GM23338 (cell line): ENCODE results near the gene FHL1. TPM values are rescaled to one million over a fixed set of nuclear protein-coding genes. Genes with fewer than 3 reads are reported as not detected.

Experiments used
- ATAC-seq: fragments of 200-7000 bp; cut with Tn5 transposase; 3 replicates; pipeline ENCODE4 v1.9.1; 2020
- DNase-seq: peaks from one replicate; pipeline ENCODE4 v3.0.0-alpha.2; 2015; ENCODE audit warnings: low spot score
- H2AFZ ChIP-seq: fragments of 200-600 bp; sonication (generic); 2 replicates; pipeline ENCODE4 v1.8.0; 2016; ENCODE audit warnings: antibody characterized with exemption, mild to moderate bottlenecking, moderate library complexity
- H3F3A ChIP-seq: fragments of 200-600 bp; sonication (generic); replicated peaks from 2 replicates; pipeline ENCODE4 v1.8.0; 2017; ENCODE audit warnings: antibody characterized with exemption, mixed run types, low read depth
- H3K27ac ChIP-seq: fragments of 200-600 bp; sonication (generic); 2 replicates; pipeline ENCODE4 v1.6.1; 2016; ENCODE audit warnings: low read depth
- H3K27me3 ChIP-seq: fragments of 200-600 bp; sonication (generic); 2 replicates; pipeline ENCODE4 v1.8.0; 2016; ENCODE audit warnings: mild to moderate bottlenecking, mixed run types, moderate library complexity; ENCODE audit not compliant: insufficient read depth
- H3K36me3 ChIP-seq: fragments of 200-600 bp; sonication (generic); 2 replicates; pipeline ENCODE4 v1.8.0; 2016; ENCODE audit warnings: mild to moderate bottlenecking; ENCODE audit not compliant: insufficient read depth
- H3K4me1 ChIP-seq: fragments of 200-600 bp; sonication (generic); 2 replicates; pipeline ENCODE4 v1.8.0; 2016; ENCODE audit warnings: mild to moderate bottlenecking, moderate library complexity; ENCODE audit not compliant: insufficient read depth
- H3K4me2 ChIP-seq: fragments of 200-600 bp; sonication (generic); 2 replicates; pipeline ENCODE4 v1.7.1; 2017; ENCODE audit warnings: mixed run types
- H3K4me3 ChIP-seq: fragments of 200-600 bp; sonication (generic); 2 replicates; pipeline ENCODE4 v1.6.1; 2016; ENCODE audit warnings: mixed run types
- H3K79me2 ChIP-seq: fragments of 200-600 bp; sonication (generic); replicated peaks from 2 replicates; pipeline ENCODE4 v1.8.0; 2017; ENCODE audit warnings: mild to moderate bottlenecking; ENCODE audit not compliant: insufficient read depth
- H3K9me2 ChIP-seq: fragments of 200-600 bp; sonication (generic); 2 replicates; pipeline ENCODE4 v1.8.0; 2017; ENCODE audit not compliant: insufficient read depth
- H4K20me1 ChIP-seq: fragments of 200-600 bp; sonication (generic); replicated peaks from 2 replicates; pipeline ENCODE4 v1.8.0; 2017; ENCODE audit warnings: mild to moderate bottlenecking; ENCODE audit not compliant: insufficient read depth
- H3K27ac Mint-ChIP-seq: 2 replicates; pipeline ENCODE4 v1.8.0; 2020; ENCODE audit warnings: inconsistent platforms, mild to moderate bottlenecking, moderate library complexity, mixed read lengths
- H3K27me3 Mint-ChIP-seq: 3 replicates; pipeline ENCODE4 v1.8.0; 2022; ENCODE audit warnings: low read depth, mild to moderate bottlenecking, moderate library complexity, mixed read lengths, inconsistent platforms; ENCODE audit not compliant: insufficient read depth, poor library complexity
- H3K36me3 Mint-ChIP-seq: 3 replicates; pipeline ENCODE4 v1.8.0; 2021; ENCODE audit warnings: low read depth, mild to moderate bottlenecking, inconsistent platforms, moderate library complexity, mixed read lengths
- H3K4me1 Mint-ChIP-seq: 3 replicates; pipeline ENCODE4 v1.8.0; 2020; ENCODE audit warnings: mild to moderate bottlenecking, inconsistent platforms, mixed read lengths
- H3K4me3 Mint-ChIP-seq: 3 replicates; pipeline ENCODE4 v1.8.0; 2021; ENCODE audit warnings: moderate library complexity, mild to moderate bottlenecking, inconsistent platforms, mixed read lengths
- H3K9me3 Mint-ChIP-seq: 3 replicates; pipeline ENCODE4 v1.8.0; 2020; ENCODE audit warnings: moderate library complexity, mild to moderate bottlenecking, inconsistent platforms, mixed read lengths
- CTCF ChIP-seq, 2 experiments: fragments of 200-600 bp in 1 of 2; sonication (generic) in 1 of 2; conservative IDR thresholded peaks; 2 replicates each; pipeline versions ENCODE4 v1.5.1 to v1.6.1; 2016 to 2017; ENCODE audit warnings: antibody characterized with exemption in 2 of 2, low read depth in 2 of 2, mild to moderate bottlenecking in 2 of 2, moderate library complexity in 1 of 2
- POLR2AphosphoS5 ChIP-seq: IDR thresholded peaks from 2 replicates; pipeline ENCODE4 v1.6.1; 2016; ENCODE audit warnings: antibody characterized with exemption, low read depth
- REST ChIP-seq: IDR thresholded peaks from one replicate; pipeline ENCODE4 v1.6.1; 2018; ENCODE audit warnings: antibody characterized with exemption; ENCODE audit not compliant: unreplicated experiment
- ZNF462 ChIP-seq: fragments of 250-450 bp; sonication (Bioruptor Pico); IDR thresholded peaks from 2 replicates; pipeline ENCODE4 v1.5.0; 2020; ENCODE audit warnings: mild to moderate bottlenecking, moderate library complexity
- polyA plus RNA-seq: library from polyadenylated mRNA; unstranded; fragments of >200 nt; fragmentation: Nextera tagmentation; extraction: Ambion mirVana; gene quantifications from 2 replicates; pipeline ENCODE4 v1.2.1, GENCODE V29; 2016
- total RNA-seq: library from RNA; depleted of rRNA; stranded (reverse); fragments of >200 nt; shearing (Covaris generic); gene quantifications from 2 replicates; pipeline ENCODE4 v1.2.3, GENCODE V29; 2014

Gene FHL1
- total and polyA plus RNA-seq, 2 experiments from 2014 or later = 47.9 to 60.4 TPM

GRCh38 chrX:136112286-136112685 lies 35.0 kb upstream of the FHL1 start (continued):
- no peak for TF ChIP-seq ZNF462

- Histone ChIP-seq H3K36me3 (no peaks in the 10 kb centered on the region), H3K27ac (no peak overlapping the region), H3K9me2 (no peaks in the 10 kb centered on the region), H2AFZ (no peak overlapping the region), H3K79me2 (no peaks in the 10 kb centered on the region), H3F3A (no peaks in the 10 kb centered on the region), H4K20me1 (no peaks in the 10 kb centered on the region), H3K27me3 (no peaks in the 10 kb centered on the region), H3K4me1 (no peaks in the 10 kb centered on the region), H3K4me3 (no peak overlapping the region), H3K4me2 (no peak overlapping the region)
- DNase-seq (no peak), ATAC-seq (no peak)
- Mint-ChIP-seq H3K27me3 (no peaks in the 10 kb centered on the region), H3K27ac (no peak overlapping the region), H3K9me3 (peaks cover 2% of the 10 kb centered on the region; the same call in 2 of the 3 replicates), H3K36me3 (no peaks in the 10 kb centered on the region), H3K4me1 (no peaks in the 10 kb centered on the region), H3K4me3 (no peak overlapping the region)
- TF ChIP-seq POLR2AphosphoS5 = no peak
- no peak for TF ChIP-seq REST
- no peak for TF ChIP-seq CTCF (conservative IDR thresholded peaks at IDR 0.05; ENCODE audit: low read depth in 2 of 2)
Observed at GRCh38 chrX:136112778-136113177, 34.6 kb upstream of the FHL1 start.
